Tibial nerve (tissue), 4 donors: ENCODE measurements around the gene YLPM1. TPM values are rescaled to one million over a fixed set of nuclear protein-coding genes. Genes with fewer than 3 reads are reported as not detected.

Source experiments
- DNase-seq, 2 donors: peaks; one replicate each; pipeline ENCODE4 v3.0.0-alpha.2; 2019; ENCODE audit warnings: low spot score in 2 of 2
- H3K27ac ChIP-seq, 4 donors: fragments of 200-600 bp; sonication (generic) in 3 of 4; one replicate each; pipeline ENCODE4 v1.5.1; 2017 to 2019; ENCODE audit warnings: mild to moderate bottlenecking in 1 of 4
- H3K27me3 ChIP-seq, 2 donors: fragments of 200-600 bp; sonication (generic) in 1 of 2; one replicate each; pipeline versions ENCODE4 v1.5.1 to v1.6.0; 2017 to 2019
- H3K36me3 ChIP-seq, 3 donors: fragments of 200-600 bp; sonication (generic); one replicate each; pipeline ENCODE4 v1.5.1; 2018 to 2019
- H3K4me1 ChIP-seq, 4 donors: fragments of 200-600 bp; sonication (generic) in 3 of 4; one replicate each; pipeline ENCODE4 v1.5.1; 2017 to 2019
- H3K4me3 ChIP-seq, 4 donors: fragments of 200-600 bp; sonication (generic) in 3 of 4; one replicate each; pipeline ENCODE4 v1.5.1; 2017 to 2019; ENCODE audit warnings: mild to moderate bottlenecking in 1 of 4, moderate library complexity in 1 of 4
- H3K9me3 ChIP-seq, 4 donors: fragments of 200-600 bp; sonication (generic) in 3 of 4; one replicate each; pipeline ENCODE4 v1.5.1; 2017 to 2019
- CTCF ChIP-seq, 5 experiments: fragments of 200-600 bp in 3 of 5; fragments of 450-650 bp in 2 of 5; sonication (generic) in 3 of 5; IDR thresholded peaks; one replicate each; pipeline ENCODE4 v1.5.1; 2016 to 2019; ENCODE audit warnings: antibody characterized with exemption in 5 of 5, mild to moderate bottlenecking in 3 of 5, moderate library complexity in 2 of 5
- EP300 ChIP-seq, 2 donors: sonication (generic); formaldehyde crosslinking; IDR thresholded peaks; one replicate each; pipeline ENCODE4 v1.6.1; 2017; ENCODE audit warnings: antibody characterized with exemption in 2 of 2, mild to moderate bottlenecking in 1 of 2
- POLR2A ChIP-seq, 2 donors: fragments of 450-650 bp; IDR thresholded peaks; one replicate each; pipeline ENCODE4 v1.6.1; 2017; ENCODE audit warnings: antibody characterized with exemption in 2 of 2, mild to moderate bottlenecking in 2 of 2, moderate library complexity in 2 of 2
- WGBS, 2 donors: methylation state at CpG; one replicate each; pipeline ENCODE4 v1.1.5; 2018; 5-methylcytosine and 5-hydroxymethylcytosine counted together
- total RNA-seq, 4 donors: library from RNA; depleted of rRNA; stranded (reverse); fragments of >200 nt; gene quantifications; one replicate each; pipeline ENCODE4 v1.1.0, GENCODE V29; 2016

The YLPM1 gene
- total RNA-seq, 4 donors from 2014 or later, result 66.9 to 76.6 (median 72.1) TPM

GRCh38 chr14:74792249-74793039 lies 29.3 kb downstream of the YLPM1 start:
- 42 to 47% methylated on average over 7 of the region's 7 CpGs for WGBS, 2 donors
- TF ChIP-seq EP300 (IDR thresholded peaks at IDR 0.05) (no peak), CTCF (IDR thresholded peaks at IDR 0.05) (no peak), POLR2A (IDR thresholded peaks at IDR 0.05) (no peak)
- Histone ChIP-seq H3K4me3 (no peak overlapping the region), H3K9me3 (no peaks in the 10 kb centered on the region), H3K27ac (peak overlapping the region in 2 of 4 donors; percentile 31 to 42), H3K27me3 (no peaks in the 10 kb centered on the region), H3K4me1 (peaks cover 0 to 32% (median 16%) of the 10 kb centered on the region in 4 donors), H3K36me3 (peaks cover 0 to 31% (median 0%) of the 10 kb centered on the region in 3 donors)
- no peak for DNase-seq

GRCh38 chr14:74793506-74794155 lies 30.5 kb downstream of the YLPM1 start:
- DNase-seq, result peak in 1 of 2 donors; percentile 12
- Histone ChIP-seq H3K4me3 (no peak overlapping the region), H3K4me1 (peaks cover 0 to 32% (median 16%) of the 10 kb centered on the region in 4 donors), H3K27me3 (no peaks in the 10 kb centered on the region), H3K36me3 (peaks cover 0 to 32% (median 0%) of the 10 kb centered on the region in 3 donors), H3K27ac (peak overlapping the region in 3 of 4 donors; percentile 42 to 46 (median 44)), H3K9me3 (no peaks in the 10 kb centered on the region)
- 28 to 38% methylated on average over 3 of the region's 3 CpGs for WGBS, 2 donors
- no peak for TF ChIP-seq POLR2A (IDR thresholded peaks at IDR 0.05)
- TF ChIP-seq EP300 (IDR thresholded peaks at IDR 0.05), result no peak
- peak in 2 of 5 experiments; percentile 19 for TF ChIP-seq CTCF (IDR thresholded peaks at IDR 0.05)

- WGBS, 2 donors, result 91 to 94% methylated on average over 2 of the region's 2 CpGs
- Histone ChIP-seq H3K27ac (no peak overlapping the region), H3K27me3 (no peaks in the 10 kb centered on the region), H3K4me3 (no peak overlapping the region), H3K9me3 (no peaks in the 10 kb centered on the region), H3K36me3 (peaks cover 0 to 34% (median 0%) of the 10 kb centered on the region in 3 donors), H3K4me1 (peaks cover 0 to 32% (median 16%) of the 10 kb centered on the region in 4 donors)
- TF ChIP-seq CTCF (IDR thresholded peaks at IDR 0.05), result no peak
- TF ChIP-seq POLR2A (IDR thresholded peaks at IDR 0.05), result no peak
- TF ChIP-seq EP300 (IDR thresholded peaks at IDR 0.05), result no peak
- no peak for DNase-seq
Observed at GRCh38 chr14:74794947-74795346, 31.8 kb downstream of the YLPM1 start.

GRCh38 chr14:74799765-74800164 lies 36.6 kb downstream of the YLPM1 start:
- H3K4me3 ChIP-seq, result no peak overlapping the region
- peaks cover 0 to 6% (median 0%) of the 10 kb centered on the region in 4 donors for H3K4me1 ChIP-seq
- DNase-seq, result no peak
- TF ChIP-seq EP300 (IDR thresholded peaks at IDR 0.05) (no peak), CTCF (IDR thresholded peaks at IDR 0.05) (no peak), POLR2A (IDR thresholded peaks at IDR 0.05) (no peak)
- H3K9me3 ChIP-seq, result no peaks in the 10 kb centered on the region
- peaks cover 0 to 50% (median 0%) of the 10 kb centered on the region in 3 donors for H3K36me3 ChIP-seq
- no peak overlapping the region for H3K27ac ChIP-seq
- no peaks in the 10 kb centered on the region for H3K27me3 ChIP-seq

- no peaks in the 10 kb centered on the region for H3K9me3 ChIP-seq
Observed at GRCh38 chr14:74800780-74801179, 37.7 kb downstream of the YLPM1 start.

More at GRCh38 chr14:74800780-74801179, 37.7 kb downstream of the YLPM1 start:
- no peaks in the 10 kb centered on the region for H3K27me3 ChIP-seq
- 63 to 68% methylated on average over 3 of the region's 3 CpGs for WGBS, 2 donors
- H3K4me1 ChIP-seq, result peaks cover 0 to 2% (median 0%) of the 10 kb centered on the region in 4 donors
- H3K27ac ChIP-seq, result no peak overlapping the region
- no peak for DNase-seq
- H3K36me3 ChIP-seq, result peaks cover 0 to 57% (median 0%) of the 10 kb centered on the region in 3 donors
- no peak overlapping the region for H3K4me3 ChIP-seq
- no peak for TF ChIP-seq EP300 (IDR thresholded peaks at IDR 0.05)
- TF ChIP-seq CTCF (IDR thresholded peaks at IDR 0.05), result no peak
- no peak for TF ChIP-seq POLR2A (IDR thresholded peaks at IDR 0.05)
